GM19025 (cell line): ENCODE data around the gene CRAT.
"Not testable (repeated sequence)": the region's sequence is repeated elsewhere in the genome, so short reads cannot be mapped to it uniquely, and the experiment has no call there.

Experiments
- ATAC-seq: cut with Tn5 transposase; IDR thresholded peaks from one replicate; pipeline ENCODE4 v1.9.1; 2021; ENCODE audit warnings: mild to moderate bottlenecking, low read depth, moderate library complexity; ENCODE audit not compliant: unreplicated experiment

The CRAT gene

GRCh38 chr9:129139233-129139992 is 28.8 kb upstream of the CRAT start:
- ATAC-seq = no peak

- ATAC-seq = no peak
These were observed 28.1 kb upstream of the CRAT start for GRCh38 chr9:129138476-129139232.

- ATAC-seq = no peak
These were observed 27.5 kb upstream of the CRAT start for GRCh38 chr9:129138144-129138462.

GRCh38 chr9:129137292-129138143 is 26.9 kb upstream of the CRAT start:
- no peak for ATAC-seq

GRCh38 chr9:129136446-129137035 is 25.9 kb upstream of the CRAT start:
- ATAC-seq = no peak

- no peak for ATAC-seq
These were observed 24.9 kb upstream of the CRAT start for GRCh38 chr9:129135476-129135875.

- ATAC-seq = no peak
These were observed 22.5 kb upstream of the CRAT start for GRCh38 chr9:129133082-129133481.

- no peak for ATAC-seq
These were observed 20.9 kb upstream of the CRAT start for GRCh38 chr9:129131300-129132145.

- ATAC-seq = no peak
These were observed 20.2 kb upstream of the CRAT start for GRCh38 chr9:129130791-129131190.

GRCh38 chr9:129130271-129130670 is 19.7 kb upstream of the CRAT start:
- ATAC-seq = not testable (repeated sequence)

GRCh38 chr9:129128689-129129088 is 18.1 kb upstream of the CRAT start:
- ATAC-seq = no peak

- no peak for ATAC-seq
These were observed 16.4 kb upstream of the CRAT start for GRCh38 chr9:129126749-129127618.

- ATAC-seq = peak; percentile 69
These were observed 14.9 kb upstream of the CRAT start for GRCh38 chr9:129125478-129125877.

- ATAC-seq = no peak
These were observed 14.0 kb upstream of the CRAT start for GRCh38 chr9:129124506-129125069.

- ATAC-seq = not testable (repeated sequence)
These were observed 12.4 kb upstream of the CRAT start for GRCh38 chr9:129122976-129123375.

GRCh38 chr9:129122133-129122532 is 11.5 kb upstream of the CRAT start:
- no peak for ATAC-seq

GRCh38 chr9:129121483-129121882 is 10.9 kb upstream of the CRAT start:
- no peak for ATAC-seq

- ATAC-seq = no peak
These were observed 8.2 kb upstream of the CRAT start for GRCh38 chr9:129118799-129119198.
